HG03378 (cell line): Measurements from ENCODE around the gene SLC35D2.
"Not testable (repeated sequence)": the region's sequence is repeated elsewhere in the genome, so short reads cannot be mapped to it uniquely, and the experiment has no call there.

Source experiments
- ATAC-seq: cut with Tn5 transposase; IDR thresholded peaks from one replicate; pipeline ENCODE4 v1.9.1; 2021; ENCODE audit warnings: mild to moderate bottlenecking, moderate library complexity; ENCODE audit not compliant: unreplicated experiment

SLC35D2 gene

DNA sequence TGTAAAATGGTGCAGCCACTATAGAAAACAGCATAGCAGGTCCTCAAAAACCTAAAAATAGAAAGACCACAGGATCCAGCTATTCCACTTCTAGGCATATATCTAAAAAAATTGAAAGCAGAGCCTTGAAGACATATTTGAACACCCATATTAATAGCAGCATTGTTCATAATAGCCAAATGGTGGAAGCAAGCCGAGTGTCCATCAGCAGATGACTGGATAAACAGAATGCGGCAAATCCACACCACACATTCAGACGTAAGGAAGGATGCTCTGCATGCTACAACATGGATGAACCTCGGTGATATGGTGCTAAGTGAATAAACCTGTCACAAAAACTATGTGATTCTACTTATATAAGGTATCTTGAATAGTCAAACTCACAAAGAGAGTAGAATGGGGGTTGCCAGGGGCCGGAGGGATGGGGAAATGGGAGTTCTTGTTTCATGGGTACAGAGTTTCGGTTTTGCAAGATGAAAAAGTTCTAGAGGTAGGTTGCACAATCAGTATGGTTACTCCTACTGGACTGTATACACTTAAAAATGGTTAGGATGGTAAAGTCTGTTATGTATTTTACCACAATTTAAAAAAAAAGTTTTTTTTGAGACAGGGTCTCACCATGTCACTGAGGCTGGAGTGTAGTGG, 64.5 kb downstream of the SLC35D2 start:
- no peak for ATAC-seq

DNA sequence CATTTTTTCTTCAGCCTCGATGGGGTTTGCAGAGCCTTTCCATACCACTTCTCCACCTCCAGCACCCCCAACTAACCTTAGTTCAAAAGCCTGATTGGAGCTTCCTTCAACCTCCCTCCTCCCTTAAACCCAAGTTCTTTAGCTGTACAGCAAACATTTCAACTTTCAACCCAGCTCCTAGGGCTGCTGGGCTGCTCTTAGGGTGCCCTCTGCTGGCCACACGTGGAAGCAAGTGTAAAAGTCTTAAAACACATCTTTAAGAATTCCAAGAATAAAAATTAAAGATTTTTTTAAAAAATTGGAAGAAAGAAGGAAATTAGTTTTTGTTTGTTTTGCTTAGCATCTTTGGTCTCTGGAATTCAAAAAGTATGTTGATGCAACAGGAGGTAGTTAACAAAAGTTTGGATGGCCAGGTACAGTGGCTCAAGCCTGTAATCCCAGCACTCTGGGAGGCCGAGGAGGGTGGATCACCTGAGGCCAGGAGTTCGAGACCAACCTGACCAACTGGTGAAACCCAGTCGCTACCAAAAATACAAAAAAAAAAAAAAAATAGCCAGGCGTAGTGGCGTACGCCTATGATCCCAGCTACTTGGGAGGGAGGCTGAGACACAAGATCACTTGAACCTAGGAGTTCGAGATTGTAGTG, 66.1 kb downstream of the SLC35D2 start:
- no peak for ATAC-seq

DNA sequence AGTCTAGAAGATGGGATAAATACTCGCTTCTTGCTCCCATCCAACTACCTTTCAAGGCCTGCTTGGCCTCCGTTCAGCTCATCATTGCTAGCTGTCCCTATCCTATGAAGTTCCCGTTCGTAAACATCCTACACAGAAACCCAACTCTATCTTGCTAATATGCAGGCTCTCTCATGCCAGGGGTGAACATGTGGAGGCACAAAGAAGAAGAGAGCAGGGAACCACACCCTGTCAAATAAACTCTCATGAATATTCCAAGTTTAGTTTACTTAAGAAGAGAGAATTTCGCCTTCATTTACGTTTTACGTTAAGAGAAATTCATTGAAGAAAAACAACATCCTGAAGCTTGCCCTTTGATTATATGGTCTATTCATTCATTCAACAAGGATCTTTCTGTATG, 73.7 kb downstream of the SLC35D2 start:
- ATAC-seq = no peak

DNA sequence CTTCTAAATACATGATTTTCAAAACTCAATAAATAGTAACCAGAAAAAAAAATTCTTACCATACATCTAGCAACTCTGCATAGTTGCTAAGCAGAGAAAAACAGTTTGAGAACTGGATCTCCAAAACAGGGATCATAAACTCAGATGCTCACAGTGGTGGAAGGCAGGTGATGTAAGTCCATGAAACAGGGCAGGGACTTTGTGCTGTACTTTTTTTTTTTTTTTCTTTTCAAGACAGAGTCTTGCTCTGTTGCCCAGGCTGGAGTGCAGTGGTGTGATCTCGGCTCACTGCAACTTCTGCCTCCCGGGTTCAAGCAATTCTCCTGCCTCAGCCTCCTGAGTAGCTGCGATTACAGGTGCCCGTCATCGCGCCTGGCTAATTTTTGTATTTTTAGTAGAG, 76.6 kb downstream of the SLC35D2 start:
- not testable (repeated sequence) for ATAC-seq

DNA sequence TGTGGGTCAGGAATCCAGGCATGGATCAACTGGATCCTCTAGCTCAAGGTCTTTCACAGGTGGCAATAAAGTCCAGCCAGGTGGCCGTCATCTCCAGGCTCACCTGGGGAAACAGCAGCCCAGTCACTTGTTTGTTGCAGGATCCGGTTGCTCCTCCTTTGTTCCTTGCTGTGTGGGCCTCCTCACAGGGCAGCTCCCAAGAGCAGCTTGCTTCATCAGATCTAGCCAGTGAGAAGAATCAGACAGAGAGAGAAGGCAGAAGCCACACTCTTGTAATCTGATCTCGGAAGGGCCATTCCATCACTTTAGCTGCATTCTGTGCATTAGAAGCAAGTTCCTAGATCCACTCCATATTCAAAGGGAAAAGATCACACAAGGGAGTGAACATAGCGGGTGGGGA, 78.3 kb downstream of the SLC35D2 start:
- no peak for ATAC-seq

DNA sequence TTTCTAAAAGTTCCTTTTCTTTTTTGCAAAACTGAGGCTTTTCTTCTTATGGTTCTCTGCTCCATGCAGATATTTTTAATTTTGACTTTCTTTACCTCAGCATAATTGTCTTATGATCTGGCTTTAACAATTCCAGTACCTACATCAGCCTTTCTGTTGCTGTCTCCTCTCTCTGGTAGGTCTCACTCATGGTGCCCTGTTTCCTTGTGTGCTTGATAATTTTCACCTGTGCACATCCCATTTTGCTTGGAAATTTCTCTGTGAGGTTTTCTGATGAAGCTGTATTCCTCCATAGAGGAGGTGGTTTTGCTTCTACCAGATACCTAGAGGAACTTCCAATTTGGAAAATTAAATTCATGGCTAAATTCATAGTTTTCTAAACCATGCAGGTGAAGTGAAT, 79.3 kb downstream of the SLC35D2 start:
- no peak for ATAC-seq

DNA sequence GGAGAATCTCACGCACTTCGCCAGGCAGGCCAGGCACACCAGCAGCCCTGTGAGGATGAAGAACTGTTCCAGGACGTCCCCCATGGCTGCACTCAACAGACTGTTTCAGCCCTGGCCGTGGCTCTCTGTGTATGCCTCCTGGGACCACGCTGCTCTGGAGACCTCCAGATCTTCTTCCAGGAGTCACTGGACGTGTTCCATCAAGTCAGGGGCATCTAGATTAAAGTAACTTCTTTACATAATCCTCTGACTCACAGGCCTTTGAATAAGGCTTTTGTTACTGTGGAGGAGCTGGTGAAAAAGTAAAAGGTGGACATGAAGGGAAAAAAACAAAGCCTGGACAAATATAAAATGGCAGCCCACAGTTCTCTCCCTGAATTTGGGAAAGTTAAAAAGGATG, 81.5 kb downstream of the SLC35D2 start, which contains the start of gene HSD17B3:
Gene HSD17B3, minus strand, starts transcription at position 156 of the 400 bp plus-strand sequence. Its CDS starts 72 bp downstream, at position 84.
- no peak for ATAC-seq

DNA sequence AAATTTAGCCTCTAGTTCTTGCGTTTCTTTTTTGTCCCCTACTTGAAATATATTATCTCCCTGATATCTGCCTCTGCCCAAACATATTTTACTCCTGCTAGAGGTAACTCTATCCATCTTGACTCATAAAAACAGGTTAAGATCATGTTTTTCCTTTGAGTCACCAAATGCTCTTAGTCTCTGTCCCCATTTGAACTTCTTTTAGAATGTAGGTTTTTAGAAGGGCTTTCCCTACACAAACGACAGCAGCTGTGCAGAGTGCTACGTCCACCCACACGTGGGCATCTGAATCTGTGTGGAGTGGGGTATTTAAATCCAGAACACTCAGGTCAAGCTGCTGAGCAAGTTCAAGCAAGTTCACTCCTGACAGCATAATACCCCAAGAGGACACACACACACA, 83.7 kb downstream of the SLC35D2 start:
- ATAC-seq = no peak

DNA sequence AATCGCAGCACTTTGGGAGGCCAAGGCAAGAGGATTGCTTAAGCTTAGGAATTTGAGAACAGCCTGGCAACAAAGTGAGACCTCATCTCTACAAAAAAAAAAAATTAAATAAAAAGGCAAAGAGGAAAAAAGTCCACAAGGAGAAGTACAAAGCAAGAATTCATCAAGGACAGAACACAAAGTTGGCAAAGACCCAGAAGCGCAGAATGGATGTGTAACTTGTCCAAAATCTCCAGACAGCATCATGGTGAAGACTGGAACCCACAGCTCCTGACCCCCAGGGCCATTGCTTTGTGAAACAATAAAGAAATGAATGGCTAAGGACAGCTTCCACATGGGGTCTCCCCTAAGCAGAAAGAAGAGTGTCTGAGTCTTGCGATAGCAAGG, 89.4 kb downstream of the SLC35D2 start:
- no peak for ATAC-seq

DNA sequence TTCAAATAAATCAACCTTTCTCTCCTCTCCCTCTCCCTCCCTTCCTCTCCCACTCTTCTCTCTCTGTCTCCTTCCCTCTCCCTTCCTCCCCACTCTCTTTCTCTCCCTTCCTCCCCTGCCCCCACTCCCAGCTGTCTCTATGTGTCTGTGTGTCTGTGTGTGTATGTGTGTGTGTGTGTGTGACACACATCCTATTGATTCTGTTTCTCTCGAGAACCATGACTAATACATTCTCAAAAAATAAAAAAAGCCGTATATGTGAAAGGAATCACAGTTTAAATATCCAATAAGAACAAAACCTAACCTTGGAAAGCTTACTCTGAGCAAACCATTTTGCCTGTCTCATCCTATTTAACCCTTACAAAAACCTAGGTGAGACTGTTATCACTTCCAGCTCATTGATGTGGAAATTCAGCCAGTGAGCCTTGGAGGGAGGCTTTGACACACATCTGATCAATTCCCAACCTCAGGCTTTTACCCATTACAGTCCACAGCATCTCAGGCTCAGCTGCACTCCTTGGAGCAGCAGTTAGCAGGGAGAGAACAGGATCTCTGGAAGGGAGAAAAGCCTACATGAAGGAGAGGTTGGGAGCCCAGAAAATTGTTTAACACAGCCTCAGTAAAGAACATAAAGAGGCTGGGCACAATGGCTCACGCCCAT, 89.9 kb downstream of the SLC35D2 start:
- no peak for ATAC-seq

DNA sequence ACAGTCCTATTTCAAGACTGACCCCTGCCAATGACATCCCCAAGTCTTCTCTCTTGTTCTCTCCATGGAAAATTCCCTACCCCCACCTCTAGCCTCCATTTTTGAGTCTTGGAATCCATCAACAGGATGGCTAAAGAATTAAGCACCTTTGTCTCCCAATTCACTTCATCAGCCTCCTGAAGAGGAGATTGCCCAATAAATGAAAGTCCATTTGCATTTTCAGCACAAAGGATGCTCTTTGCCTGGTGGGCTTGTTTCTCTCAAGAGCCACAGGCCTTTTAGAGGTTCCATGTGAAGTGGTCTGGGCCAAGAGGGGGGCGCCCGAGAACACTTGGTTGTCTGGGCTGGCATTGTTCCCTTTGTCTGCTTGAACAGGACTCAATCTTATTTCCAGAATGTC, 94.1 kb downstream of the SLC35D2 start:
- no peak for ATAC-seq

DNA sequence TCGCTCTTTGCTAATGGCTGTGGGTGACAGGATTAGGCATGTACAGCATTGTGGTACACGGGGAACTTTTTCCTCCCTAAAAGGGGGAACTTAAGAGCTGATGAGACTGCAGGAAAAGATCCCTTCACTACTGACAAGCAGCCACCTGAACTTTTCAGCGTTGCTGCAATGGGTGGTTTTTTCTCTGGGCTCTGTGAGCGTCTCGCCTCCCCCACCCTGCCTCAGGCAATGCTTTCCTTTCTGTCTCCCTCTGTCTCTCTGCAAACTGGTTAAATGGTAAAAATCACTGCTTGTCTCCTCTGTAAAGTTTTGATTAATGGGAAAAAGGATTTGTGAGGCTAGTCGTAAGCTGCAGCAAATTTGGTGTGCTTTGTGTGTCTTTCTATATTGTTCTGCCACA, 101.9 kb downstream of the SLC35D2 start:
- no peak for ATAC-seq

DNA sequence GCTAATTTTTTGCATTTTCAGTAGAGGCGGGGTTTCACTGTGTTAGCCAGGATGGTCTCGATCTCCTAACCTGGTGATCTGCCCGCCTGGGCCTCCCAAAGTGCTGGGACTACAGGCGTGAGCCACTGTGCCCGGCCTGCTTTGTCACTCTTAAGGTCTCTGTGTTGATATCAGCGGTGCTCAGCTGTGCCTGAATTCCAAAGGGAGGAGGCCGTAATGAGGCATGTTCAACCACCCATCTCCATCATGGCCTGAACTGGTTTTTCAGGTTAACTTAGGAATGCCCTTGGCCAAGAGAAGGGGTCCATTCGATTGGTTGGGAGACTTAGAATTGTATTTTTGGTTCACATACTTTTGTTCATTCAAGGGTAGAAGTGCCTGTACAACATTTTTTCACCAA, 103.6 kb downstream of the SLC35D2 start:
- ATAC-seq = no peak

DNA sequence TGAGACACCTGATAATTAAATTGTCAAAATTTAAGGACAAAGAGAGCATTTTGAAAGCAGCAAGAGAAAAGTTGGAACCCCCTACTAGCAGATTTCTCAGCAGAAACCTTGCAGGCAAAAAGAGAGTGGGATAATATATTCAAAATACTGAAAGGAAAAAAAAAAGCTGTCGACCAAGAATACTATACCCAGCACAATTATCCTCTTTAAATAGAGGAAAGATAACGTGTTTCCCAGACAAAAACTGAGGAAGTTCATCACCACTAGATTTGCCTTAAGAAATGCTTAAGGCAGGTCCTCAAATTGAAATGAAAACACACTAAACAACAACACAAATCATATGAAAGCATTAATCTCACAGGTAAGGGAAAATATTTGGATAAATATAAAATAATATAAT, 108.6 kb downstream of the SLC35D2 start:
- ATAC-seq = no peak
